ENCODE data around the gene RPS6KA5.

Gene RPS6KA5

DNA sequence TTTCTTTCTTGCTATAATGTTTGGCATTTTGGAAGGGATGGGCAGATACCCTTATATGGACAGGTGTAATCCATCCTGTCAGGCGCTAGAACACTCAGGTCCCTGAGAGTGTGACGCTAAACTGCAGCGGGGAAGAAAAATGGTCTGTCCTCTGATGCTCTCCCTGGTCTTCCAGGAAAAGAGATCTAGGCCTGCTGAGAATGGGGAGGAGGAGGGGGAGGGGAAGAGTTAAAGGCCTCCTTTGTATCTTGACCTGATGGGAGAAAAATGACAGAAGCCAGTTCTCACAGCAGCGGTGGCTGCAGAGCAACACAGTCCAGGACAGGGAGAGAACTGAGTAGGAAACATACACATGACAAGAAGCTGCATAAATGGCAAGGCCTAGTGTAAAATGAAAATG, 61.1 kb downstream of the RPS6KA5 start:
- Histone ChIP-seq H3K27me3 (ENCODE audit: insufficient read depth, poor library complexity, severe bottlenecking) (no peaks in the 10 kb centered on the region), H3K4me3 (replicated peaks; ENCODE audit: insufficient read depth, low read length) (no peak overlapping the region), H3K27ac (replicated peaks) (no peak overlapping the region)
- TF ChIP-seq SPI1 (IDR thresholded peaks at IDR 0.05; ENCODE audit: borderline replicate concordance, low read depth): no peak
- TF ChIP-seq, protein P1, sequence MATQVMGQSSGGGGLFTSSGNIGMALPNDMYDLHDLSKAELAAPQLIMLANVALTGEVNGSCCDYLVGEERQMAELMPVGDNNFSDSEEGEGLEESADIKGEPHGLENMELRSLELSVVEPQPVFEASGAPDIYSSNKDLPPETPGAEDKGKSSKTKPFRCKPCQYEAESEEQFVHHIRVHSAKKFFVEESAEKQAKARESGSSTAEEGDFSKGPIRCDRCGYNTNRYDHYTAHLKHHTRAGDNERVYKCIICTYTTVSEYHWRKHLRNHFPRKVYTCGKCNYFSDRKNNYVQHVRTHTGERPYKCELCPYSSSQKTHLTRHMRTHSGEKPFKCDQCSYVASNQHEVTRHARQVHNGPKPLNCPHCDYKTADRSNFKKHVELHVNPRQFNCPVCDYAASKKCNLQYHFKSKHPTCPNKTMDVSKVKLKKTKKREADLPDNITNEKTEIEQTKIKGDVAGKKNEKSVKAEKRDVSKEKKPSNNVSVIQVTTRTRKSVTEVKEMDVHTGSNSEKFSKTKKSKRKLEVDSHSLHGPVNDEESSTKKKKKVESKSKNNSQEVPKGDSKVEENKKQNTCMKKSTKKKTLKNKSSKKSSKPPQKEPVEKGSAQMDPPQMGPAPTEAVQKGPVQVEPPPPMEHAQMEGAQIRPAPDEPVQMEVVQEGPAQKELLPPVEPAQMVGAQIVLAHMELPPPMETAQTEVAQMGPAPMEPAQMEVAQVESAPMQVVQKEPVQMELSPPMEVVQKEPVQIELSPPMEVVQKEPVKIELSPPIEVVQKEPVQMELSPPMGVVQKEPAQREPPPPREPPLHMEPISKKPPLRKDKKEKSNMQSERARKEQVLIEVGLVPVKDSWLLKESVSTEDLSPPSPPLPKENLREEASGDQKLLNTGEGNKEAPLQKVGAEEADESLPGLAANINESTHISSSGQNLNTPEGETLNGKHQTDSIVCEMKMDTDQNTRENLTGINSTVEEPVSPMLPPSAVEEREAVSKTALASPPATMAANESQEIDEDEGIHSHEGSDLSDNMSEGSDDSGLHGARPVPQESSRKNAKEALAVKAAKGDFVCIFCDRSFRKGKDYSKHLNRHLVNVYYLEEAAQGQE (IDR thresholded peaks at IDR 0.05; ENCODE audit: insufficient replicate concordance, low read depth): no peak
- TF ChIP-seq POLR2AphosphoS5 (IDR thresholded peaks at IDR 0.05; ENCODE audit: low read depth): no peak
- TF ChIP-seq, protein P2, sequence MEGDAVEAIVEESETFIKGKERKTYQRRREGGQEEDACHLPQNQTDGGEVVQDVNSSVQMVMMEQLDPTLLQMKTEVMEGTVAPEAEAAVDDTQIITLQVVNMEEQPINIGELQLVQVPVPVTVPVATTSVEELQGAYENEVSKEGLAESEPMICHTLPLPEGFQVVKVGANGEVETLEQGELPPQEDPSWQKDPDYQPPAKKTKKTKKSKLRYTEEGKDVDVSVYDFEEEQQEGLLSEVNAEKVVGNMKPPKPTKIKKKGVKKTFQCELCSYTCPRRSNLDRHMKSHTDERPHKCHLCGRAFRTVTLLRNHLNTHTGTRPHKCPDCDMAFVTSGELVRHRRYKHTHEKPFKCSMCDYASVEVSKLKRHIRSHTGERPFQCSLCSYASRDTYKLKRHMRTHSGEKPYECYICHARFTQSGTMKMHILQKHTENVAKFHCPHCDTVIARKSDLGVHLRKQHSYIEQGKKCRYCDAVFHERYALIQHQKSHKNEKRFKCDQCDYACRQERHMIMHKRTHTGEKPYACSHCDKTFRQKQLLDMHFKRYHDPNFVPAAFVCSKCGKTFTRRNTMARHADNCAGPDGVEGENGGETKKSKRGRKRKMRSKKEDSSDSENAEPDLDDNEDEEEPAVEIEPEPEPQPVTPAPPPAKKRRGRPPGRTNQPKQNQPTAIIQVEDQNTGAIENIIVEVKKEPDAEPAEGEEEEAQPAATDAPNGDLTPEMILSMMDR (IDR thresholded peaks at IDR 0.05; ENCODE audit: insufficient read depth, low read length): no peak
- no peak for TF ChIP-seq GABPA (IDR thresholded peaks at IDR 0.05; ENCODE audit: low read depth)
- no peak for DNase-seq (ENCODE audit: low read depth in 1 of 2, low spot score in 1 of 2)

DNA sequence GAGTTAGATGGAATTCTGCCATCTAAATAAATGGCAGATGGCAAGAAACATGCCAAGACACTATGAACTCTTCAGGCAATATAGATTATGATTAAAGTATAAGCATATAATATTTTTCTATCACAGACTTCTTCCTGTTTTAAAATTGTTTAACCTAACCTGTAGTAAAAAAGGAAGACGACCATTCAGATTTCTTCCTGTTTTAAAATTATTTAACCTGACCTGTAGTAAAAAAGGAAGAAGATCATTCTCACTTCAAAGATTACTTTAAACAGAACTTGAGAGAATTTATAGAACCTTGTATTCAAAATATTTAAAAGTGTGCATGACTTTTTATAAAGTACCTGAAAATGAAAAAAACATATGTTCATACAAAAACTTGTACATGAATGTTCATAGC, 63.5 kb downstream of the RPS6KA5 start:
- Histone ChIP-seq H3K27ac (replicated peaks) (no peak overlapping the region), H3K27me3 (ENCODE audit: insufficient read depth, poor library complexity, severe bottlenecking) (no peaks in the 10 kb centered on the region), H3K4me3 (replicated peaks; ENCODE audit: insufficient read depth, low read length) (no peak overlapping the region)
- no peak for TF ChIP-seq GABPA (IDR thresholded peaks at IDR 0.05; ENCODE audit: low read depth)
- TF ChIP-seq, protein P2 (IDR thresholded peaks at IDR 0.05; ENCODE audit: insufficient read depth, low read length): no peak
- no peak for DNase-seq (ENCODE audit: low read depth in 1 of 2, low spot score in 1 of 2)

DNA sequence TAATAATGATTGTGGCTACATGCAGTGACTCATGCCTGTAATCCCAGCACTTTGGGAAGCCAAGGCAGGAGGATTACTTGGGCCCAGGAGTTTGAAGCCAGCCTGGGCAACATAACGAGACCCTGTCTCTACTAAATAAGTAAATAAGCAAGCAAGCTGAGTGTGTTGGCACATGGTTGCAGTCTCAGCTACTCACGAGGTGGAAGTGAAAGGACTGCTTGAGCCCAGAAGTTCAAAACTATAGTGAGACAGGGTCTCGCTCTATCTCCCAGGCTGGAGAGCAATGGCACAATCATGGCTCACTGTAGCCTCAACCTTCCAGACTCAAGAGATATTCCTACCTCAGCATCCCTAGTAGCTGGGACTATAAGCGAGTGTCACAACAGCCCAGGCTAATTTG, 64.7 kb downstream of the RPS6KA5 start:
- Histone ChIP-seq H3K27ac (replicated peaks) (no peak overlapping the region), H3K27me3 (ENCODE audit: insufficient read depth, poor library complexity, severe bottlenecking) (no peaks in the 10 kb centered on the region), H3K4me3 (replicated peaks; ENCODE audit: insufficient read depth, low read length) (no peak overlapping the region)
- DNase-seq (ENCODE audit: low read depth in 1 of 2, low spot score in 1 of 2): no peak
- TF ChIP-seq GABPA (IDR thresholded peaks at IDR 0.05; ENCODE audit: low read depth): no peak
- TF ChIP-seq, protein P1 (IDR thresholded peaks at IDR 0.05; ENCODE audit: insufficient replicate concordance, low read depth): no peak
- no peak for TF ChIP-seq POLR2AphosphoS5 (IDR thresholded peaks at IDR 0.05; ENCODE audit: low read depth)

DNA sequence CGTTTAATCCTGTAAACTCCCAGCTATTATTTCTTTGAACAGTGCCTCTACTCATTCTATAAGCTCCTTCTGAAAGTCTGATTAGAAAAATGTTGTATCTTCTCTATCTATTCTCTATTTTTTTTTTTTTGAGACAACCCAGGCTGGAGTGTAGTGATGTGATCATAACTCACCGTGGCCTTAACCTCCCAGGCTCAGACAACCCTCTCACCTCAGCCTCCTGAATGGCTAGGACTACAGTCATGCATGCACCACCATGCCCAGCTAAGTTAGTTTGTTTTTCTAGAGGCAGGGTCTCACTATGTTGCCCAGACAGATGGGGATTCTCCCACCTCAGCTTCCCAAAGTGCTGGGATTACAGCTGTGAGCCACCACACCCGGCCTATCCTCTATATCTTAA, 66.6 kb downstream of the RPS6KA5 start:
- H3K27ac ChIP-seq (replicated peaks): no peak overlapping the region
- DNase-seq (ENCODE audit: low read depth in 1 of 2, low spot score in 1 of 2): no peak
- no peak overlapping the region for H3K4me3 ChIP-seq (replicated peaks; ENCODE audit: insufficient read depth, low read length)
- no peak for TF ChIP-seq POLR2AphosphoS5 (IDR thresholded peaks at IDR 0.05; ENCODE audit: low read depth)
- TF ChIP-seq, protein P1 (IDR thresholded peaks at IDR 0.05; ENCODE audit: insufficient replicate concordance, low read depth): no peak
- TF ChIP-seq, protein P2 (IDR thresholded peaks at IDR 0.05; ENCODE audit: insufficient read depth, low read length): no peak
- no peak for TF ChIP-seq SPI1 (IDR thresholded peaks at IDR 0.05; ENCODE audit: borderline replicate concordance, low read depth)
- TF ChIP-seq GABPA (IDR thresholded peaks at IDR 0.05; ENCODE audit: low read depth): no peak
- H3K27me3 ChIP-seq (ENCODE audit: insufficient read depth, poor library complexity, severe bottlenecking): no peaks in the 10 kb centered on the region

All from HL-60 (cell line).